Activated T-cell treated with anti-CD3 and anti-CD28 coated beads for 1 hour (primary cell): Measurements from ENCODE around the gene LAMP1.
"Not testable (repeated sequence)": the region's sequence is repeated elsewhere in the genome, so short reads cannot be mapped to it uniquely, and the experiment has no call there.

Experiments used
- DNase-seq: peaks from one replicate; pipeline ENCODE4 v3.0.0-alpha.2; 2020; ENCODE audit warnings: low read depth

Gene LAMP1

GRCh38 chr13:113327766-113328471 lies 30.9 kb downstream of the LAMP1 start:
- no peak for DNase-seq

GRCh38 chr13:113328851-113329250 lies 31.8 kb downstream of the LAMP1 start:
- no peak for DNase-seq

DNA sequence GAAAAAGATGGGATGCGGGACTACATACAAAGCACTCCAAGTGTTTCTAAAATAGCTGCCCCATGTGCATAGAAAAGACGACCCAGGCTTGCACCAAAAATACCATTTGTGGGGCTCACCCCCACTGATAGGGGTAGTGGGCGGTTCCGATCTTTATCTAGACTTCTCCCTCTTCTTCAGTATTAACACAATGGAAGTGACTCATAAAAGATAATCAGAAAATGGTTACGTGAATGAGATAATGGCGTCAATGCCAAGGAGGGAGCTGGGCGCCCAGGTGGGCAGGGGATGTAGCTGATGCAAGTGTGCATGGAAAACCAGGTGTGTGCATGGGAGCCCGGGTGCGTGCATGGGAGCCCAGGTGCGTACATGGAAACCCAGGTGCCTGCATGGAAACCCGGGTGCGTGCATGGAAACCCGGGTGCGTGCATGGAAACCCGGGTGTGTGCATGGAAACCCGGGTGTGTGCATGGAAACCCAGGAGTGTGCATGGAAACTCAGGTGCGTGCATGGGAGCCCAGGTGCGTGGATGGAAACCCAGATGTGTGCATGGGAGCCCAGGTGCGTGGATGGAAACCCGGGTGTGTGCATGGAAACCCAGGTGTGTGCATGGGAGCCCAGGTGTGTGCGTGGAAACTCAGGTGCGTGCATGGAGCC lies 32.7 kb downstream of the LAMP1 start:
- no peak for DNase-seq

GRCh38 chr13:113332615-113333014 lies 35.6 kb downstream of the LAMP1 start:
- no peak for DNase-seq

DNA sequence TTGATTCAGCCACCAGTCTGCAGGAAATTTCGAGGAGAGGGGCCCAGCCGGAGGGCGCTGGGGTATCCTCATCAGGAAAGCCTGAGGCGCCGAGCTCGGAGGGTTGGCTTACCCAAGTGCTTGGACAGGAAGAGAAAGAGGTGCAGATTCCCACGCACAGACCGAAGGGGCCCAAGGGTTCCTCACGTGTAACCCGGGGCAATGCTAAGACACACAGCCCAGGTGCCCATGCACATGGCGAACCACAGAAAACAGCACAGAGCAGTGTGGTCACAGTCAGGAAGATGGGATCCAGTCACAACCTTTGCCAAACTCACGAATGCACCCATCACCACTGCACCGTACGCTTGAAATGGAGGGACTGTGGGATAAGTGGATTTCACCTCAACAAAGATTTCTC lies 36.0 kb downstream of the LAMP1 start:
- DNase-seq = no peak

GRCh38 chr13:113337556-113337955 lies 40.5 kb downstream of the LAMP1 start:
- no peak for DNase-seq

- no peak for DNase-seq
Observed at GRCh38 chr13:113337976-113338375, 40.9 kb downstream of the LAMP1 start.

- DNase-seq = no peak
Observed at GRCh38 chr13:113338451-113338850, 41.4 kb downstream of the LAMP1 start.

DNA sequence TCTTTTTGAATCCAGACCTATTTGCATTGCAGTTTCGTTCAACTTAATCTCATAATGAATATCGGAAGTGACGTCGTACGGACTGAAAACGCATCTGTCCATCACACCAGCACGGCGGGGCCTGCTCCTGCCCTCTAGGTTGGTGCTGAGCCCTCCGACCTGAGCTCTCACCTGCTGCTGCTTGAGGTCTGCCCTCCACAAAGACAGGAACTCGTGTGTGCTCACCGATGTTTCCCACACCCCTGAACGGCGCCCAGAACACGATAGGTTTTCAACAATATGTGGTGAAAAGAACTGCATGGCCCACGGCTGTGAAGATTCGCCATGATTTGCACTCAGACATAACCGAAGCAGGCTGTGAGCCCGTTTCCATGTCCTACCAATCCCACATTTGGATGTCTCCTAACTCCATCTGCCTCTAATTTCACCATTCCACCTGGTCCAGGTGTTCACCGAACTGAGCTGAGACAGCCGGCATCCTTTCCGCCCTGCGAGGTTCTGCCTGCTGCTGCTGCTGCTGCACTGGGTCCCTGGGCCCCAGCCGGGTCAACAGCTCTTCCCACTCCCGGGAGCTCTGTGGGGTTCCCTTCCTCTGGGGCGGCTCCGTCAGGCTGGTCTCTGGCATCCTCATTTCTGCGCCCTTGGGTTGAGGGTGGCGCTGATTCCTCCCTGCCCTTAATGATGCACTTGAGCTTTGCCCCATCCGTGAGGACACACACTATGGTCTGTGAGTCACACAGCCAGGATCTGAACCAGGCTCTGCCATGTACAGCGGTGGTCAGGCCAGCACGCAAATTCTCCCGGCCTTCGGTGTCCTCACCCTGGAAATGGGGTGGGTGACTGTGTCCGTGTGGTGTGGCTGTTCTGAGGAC lies 46.0 kb downstream of the LAMP1 start:
- DNase-seq = no peak

DNA sequence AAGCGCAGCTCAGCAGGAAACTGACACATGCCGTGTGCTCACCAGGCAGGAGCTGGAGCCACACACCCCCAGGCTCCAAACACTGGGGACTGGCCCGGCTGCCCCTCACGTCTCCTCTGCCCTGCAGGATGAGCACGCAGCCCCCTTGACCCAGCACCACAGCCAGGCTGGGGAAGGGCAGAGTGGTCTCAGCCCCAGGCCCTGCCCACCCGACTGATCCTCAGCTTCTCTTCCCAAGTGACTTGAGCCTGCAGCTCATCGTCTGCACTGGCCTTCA lies 46.6 kb downstream of the LAMP1 start:
- DNase-seq = no peak

GRCh38 chr13:113345486-113345885 lies 48.4 kb downstream of the LAMP1 start:
- DNase-seq = no peak

DNA sequence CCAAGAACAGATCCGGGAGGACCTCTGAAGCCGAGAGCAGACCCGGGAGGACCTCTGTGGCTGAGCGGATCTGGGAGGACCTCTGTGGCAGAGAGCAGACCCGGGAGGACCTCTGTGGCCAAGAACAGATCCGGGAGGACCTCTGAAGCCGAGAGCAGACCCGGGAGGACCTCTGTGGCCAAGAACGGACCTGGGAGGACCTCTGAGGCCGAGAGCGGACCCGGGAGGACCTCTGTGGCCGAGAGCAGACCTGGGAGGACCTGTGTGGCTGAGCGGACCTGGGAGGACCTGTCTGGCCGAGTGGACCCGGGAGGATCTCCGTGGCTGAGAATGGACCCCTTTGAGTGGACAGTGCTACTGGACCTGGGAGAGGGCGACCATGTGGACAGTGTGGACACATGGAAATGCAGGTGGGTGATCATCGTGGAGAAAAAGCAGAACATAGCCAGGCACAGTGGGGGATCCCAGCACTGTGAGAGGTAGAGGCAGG lies 50.7 kb downstream of the LAMP1 start:
- DNase-seq = not testable (repeated sequence)

DNA sequence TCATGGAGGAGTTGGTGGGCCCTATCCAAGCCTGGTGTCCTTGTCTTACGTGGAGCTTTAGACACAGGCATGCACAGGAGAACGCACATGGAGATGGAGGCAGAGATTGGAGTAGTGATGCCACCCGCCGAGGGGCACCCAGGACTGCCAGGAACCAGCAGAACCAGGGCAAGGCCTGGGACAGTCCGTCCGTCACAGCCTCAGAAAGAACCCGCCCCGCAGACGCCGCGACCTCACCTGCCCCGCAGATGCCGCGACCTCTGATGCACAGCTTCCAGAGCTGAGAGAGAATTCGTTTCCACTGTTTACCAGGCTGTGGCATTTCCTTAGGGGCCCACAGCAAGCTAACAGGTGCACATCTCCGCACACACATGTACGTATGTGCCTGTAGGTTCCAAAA lies 51.6 kb downstream of the LAMP1 start:
- DNase-seq = no peak

- DNase-seq = no peak
Observed at GRCh38 chr13:113349050-113349449, 52.0 kb downstream of the LAMP1 start.

GRCh38 chr13:113349491-113349890 lies 52.5 kb downstream of the LAMP1 start:
- no peak for DNase-seq

DNA sequence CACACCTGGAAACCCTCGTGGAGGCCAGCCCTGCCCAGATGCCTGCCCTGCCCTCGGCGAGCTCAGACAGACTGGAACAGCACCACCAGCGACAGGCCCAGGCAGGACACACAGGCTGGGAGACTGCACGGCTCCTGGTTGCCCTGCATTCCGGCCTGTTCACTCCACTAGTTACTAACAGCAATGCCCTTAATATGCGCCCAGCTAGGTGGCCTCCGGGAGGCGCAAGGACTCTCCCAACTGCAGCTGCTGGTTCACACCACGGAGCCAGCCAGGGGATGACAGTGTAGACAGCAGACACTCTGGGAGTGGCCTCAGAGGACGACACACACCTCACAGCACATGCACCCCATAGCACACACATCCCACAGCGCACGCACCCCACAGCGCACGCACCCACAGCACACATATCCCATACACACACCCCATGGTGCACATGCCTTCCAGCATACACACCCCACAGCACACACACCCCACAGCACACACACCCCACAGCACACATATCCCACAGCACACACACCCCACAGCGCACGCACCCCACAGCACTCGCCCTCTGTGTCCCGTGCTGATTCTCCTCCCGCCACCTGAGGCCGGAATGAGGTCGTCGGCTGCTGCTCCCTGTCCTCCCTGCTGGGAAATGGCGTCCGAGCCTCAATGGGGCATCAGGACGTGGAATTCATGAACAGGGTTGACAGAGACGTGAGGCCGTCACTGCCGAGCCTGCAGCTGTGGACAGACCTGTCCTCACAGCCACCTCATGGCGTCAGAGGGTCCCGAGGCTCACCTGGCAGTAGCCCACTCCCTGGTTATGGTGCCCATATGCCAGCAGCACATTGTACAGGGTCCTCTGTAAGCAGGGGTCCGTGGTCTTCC lies 53.3 kb downstream of the LAMP1 start:
- DNase-seq = no peak

DNA sequence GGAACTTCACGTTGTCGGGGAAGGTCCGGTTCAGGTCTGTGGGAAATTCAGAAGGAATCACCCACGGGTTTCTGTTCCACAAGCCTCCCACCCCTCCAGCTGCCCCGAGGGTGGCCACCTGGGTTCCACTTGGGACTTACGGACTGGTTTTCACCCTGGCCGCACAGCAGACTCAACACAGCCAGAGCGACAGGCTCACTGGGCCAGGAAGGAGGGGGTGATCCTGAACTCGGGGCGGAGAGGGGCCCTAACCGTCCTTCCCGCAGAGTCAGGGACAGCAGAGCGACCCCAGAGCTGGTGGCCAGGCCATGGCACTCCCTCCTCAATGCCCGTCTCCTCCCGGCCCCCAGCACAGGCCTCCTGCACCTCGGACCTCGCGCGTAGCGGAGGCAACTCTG lies 53.9 kb downstream of the LAMP1 start:
- no peak for DNase-seq

DNA sequence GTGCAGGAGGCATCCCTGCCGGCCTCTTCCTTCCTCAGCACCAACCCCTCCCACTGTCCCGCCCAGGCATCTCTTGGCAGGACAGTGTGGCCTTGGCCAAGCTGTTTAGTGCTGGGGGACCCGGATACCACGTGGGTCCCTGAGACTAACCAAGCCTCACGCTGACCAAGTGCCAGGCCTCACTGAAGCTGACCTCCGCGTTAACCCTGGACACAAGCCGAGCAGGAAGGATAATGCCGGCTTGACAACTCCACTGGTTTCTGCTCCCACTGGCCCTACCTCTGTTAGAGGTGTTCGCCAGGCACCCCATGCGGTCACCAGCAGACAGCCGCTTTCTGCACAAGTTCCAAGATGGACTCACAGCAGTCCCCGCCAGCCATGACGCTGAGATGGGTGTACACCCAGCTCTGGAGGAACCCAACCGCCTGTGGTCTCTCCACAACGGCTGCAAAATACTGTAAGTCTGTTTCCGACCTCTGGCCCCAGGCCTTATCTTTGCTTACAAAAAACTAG lies 54.5 kb downstream of the LAMP1 start:
- DNase-seq = no peak

DNA sequence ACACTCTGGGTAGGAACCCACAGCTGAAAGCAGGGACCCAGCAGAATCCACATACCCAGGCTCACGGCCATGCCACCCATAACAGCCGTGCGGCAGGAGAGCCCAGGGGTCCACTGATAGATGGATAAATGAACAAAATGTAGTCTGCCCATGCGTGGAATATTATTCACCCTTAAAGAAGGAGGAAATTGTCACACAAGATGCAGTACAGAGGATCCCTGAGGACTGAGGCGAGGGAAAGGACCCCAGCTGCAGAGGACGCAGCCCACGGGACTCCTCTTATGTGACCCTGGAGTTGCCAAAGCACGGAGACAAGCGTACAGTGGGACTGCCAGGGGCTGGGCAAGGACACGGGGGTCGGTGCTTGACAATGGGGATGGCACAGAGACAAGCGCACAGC lies 56.2 kb downstream of the LAMP1 start:
- DNase-seq = no peak

GRCh38 chr13:113354831-113355610 lies 58.0 kb downstream of the LAMP1 start:
- no peak for DNase-seq

DNA sequence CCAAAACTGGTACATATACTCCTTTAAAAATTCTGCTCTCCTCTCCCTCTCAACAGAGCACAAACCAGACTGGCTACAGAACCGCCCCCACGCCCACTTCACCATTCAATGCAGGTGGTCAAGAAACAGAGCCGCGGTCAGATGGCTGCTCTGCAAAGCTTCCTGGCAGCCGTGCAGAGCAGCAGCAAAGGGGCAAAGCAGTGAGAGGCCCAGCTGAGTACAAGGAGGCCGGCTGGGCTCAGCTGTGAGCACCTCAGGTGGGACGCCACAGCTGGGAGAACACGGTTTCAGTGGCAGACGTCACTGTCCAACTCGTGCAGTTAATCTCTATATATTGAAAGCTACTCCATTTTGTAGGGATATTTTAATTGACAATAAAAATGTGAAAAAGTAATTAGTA lies 58.6 kb downstream of the LAMP1 start:
- DNase-seq = no peak
